GM13976 (cell line): ENCODE results near the gene LCN6.

Experiments
- DNase-seq: peaks from one replicate; pipeline ENCODE4 v3.0.0; 2012; ENCODE audit warnings: low spot score
- in situ Hi-C: fragments of 300-500 bp; cut with MboI; formaldehyde crosslinking; loops from one replicate; pipeline ENCODE4 v1.12.0; 2022; ENCODE audit warnings: low sequenced_read_pairs, mixed read lengths, inconsistent platforms; ENCODE audit not compliant: unreplicated experiment
- TF ChIP-seq, protein P1 (sequence below): IDR thresholded peaks from 2 replicates; pipeline ENCODE4 v1.5.1; 2012; ENCODE audit warnings: borderline replicate concordance, mild to moderate bottlenecking; ENCODE audit not compliant: insufficient read depth; ENCODE audit errors: extremely low read depth, missing control alignments, control extremely low read depth

LCN6 gene

DNA sequence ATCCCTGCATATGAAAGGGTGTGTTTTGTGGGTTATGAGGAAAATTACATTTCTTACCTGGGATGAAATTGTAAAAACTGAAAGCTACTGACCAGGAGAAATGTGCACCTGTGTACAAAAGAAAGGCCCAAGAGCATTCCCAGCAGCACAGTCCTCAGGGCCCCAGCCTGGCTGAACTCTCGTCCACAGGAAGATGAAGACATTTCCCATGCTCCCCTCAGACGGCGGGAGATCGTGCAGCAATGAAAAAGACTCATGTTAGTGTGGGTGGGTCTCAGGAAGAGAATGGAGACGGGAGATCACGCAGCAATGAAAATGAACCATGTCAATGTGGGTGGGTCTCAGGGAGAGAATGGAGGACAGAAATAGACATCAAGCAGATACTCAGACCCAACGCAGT, 28.6 kb upstream of the LCN6 start:
- TF ChIP-seq, protein P1, sequence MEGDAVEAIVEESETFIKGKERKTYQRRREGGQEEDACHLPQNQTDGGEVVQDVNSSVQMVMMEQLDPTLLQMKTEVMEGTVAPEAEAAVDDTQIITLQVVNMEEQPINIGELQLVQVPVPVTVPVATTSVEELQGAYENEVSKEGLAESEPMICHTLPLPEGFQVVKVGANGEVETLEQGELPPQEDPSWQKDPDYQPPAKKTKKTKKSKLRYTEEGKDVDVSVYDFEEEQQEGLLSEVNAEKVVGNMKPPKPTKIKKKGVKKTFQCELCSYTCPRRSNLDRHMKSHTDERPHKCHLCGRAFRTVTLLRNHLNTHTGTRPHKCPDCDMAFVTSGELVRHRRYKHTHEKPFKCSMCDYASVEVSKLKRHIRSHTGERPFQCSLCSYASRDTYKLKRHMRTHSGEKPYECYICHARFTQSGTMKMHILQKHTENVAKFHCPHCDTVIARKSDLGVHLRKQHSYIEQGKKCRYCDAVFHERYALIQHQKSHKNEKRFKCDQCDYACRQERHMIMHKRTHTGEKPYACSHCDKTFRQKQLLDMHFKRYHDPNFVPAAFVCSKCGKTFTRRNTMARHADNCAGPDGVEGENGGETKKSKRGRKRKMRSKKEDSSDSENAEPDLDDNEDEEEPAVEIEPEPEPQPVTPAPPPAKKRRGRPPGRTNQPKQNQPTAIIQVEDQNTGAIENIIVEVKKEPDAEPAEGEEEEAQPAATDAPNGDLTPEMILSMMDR: no peak
- in situ Hi-C loops: loop anchor here (10.0 kb wide), 1 partner anchor 258 kb away; the partner anchor contains the start of gene FUT7

DNA sequence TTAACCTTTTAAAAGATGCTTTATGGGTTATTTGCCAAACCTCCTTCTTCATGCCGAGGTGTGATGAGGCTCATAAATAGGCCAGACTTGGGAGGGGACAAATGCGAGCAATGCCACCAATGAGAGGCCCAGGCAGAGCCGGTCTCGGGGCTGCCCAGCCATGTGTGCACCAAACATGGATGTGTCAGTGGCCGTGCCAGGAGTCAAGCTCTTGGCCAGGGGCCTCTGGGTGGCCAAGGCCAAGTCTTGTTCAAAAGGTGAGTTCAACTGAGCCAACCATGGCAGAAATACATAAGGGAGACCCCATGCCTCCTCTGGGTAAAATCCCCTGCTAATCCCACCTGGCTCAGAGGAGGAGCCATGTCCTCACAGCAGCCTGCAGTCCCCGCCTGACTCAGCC, 26.9 kb upstream of the LCN6 start:
- in situ Hi-C loops: loop anchor here (10.0 kb wide), 1 partner anchor 260 kb away; the partner anchor contains the start of gene FUT7
- TF ChIP-seq, protein P1: no peak
- no peak for DNase-seq

More for the DNA sequence above, 28.6 kb upstream of the LCN6 start:
- DNase-seq: no peak

- in situ Hi-C loops: loop anchor here (10.0 kb wide), 1 partner anchor 260 kb away; the partner anchor contains the start of gene FUT7
- TF ChIP-seq, protein P1: no peak
- no peak for DNase-seq
Observed at GRCh38 chr9:136774416-136775045, 26.2 kb upstream of the LCN6 start.

DNA sequence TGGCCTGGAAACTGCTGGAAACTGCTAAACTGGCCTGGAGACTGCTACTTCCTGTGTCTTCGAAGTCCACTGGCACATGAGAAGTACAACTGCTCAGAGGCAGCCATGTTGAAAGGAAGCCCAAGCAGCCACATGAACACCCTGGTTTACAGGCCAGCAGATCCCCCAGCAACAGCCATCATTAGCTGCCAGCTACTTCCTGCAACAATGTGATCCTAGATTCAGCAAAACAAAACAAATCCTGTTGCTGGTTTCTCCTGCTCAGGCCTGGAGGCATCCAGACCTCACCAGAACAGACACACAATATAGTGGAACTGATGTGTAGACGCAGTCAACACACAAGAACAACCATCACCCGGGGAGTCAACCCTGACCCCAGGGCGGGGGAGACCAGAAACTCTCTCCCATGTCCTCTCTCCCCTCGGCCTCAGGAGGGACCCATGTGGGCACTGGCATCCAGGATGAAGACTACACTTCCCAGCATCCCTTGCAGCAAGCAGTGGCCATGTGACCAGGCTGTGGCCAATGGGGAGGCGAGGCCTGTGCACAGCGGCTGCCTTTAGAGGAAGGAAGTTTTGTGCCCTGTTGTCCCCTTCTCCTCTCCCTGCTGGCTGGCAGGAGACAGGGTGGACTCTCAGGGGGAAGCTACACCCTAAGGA, 25.2 kb upstream of the LCN6 start:
- DNase-seq: peak; percentile 47

DNA sequence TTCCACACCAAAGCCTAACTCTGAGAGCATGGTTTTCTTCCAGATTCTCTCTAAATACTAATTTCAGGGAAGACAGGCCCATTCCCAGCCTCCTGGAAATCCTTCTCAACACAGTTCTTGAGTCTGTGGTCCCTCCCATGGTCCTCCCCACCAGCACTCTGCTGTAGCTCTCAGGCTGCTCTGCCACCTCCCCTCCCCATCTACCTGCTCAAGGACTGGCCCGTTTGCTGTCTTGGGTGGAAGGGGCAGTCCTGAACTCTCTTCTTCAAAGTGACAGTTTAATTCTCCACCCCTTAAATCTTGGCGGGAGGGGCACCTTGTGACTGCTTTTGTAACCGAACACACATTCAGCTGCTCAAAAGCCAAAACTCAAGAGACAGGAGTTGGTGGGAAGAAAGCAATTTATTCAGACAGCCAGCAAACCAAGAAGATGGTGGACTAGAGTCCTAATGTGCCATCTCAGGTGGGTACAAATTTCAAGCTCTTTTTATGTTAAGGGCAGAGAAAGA, 23.6 kb upstream of the LCN6 start:
- in situ Hi-C loops: loop anchor here (10.0 kb wide), 1 partner anchor 263 kb away; the partner anchor contains the start of gene FUT7
- DNase-seq: no peak
- TF ChIP-seq, protein P1: no peak

More for the DNA sequence above, 25.2 kb upstream of the LCN6 start:
- in situ Hi-C loops: loop anchor here (10.0 kb wide), 1 partner anchor 261 kb away; the partner anchor contains the start of gene FUT7
- TF ChIP-seq, protein P1: no peak

- peak; percentile 81 for DNase-seq
- TF ChIP-seq, protein P1: peak; percentile 76
- in situ Hi-C loops: loop anchor here (10.0 kb wide), 1 partner anchor 265 kb away; the partner anchor contains the start of gene FUT7
Observed at GRCh38 chr9:136769710-136770191, 21.4 kb upstream of the LCN6 start.
